AG09319 (cell line): Measurements from ENCODE around the gene RASGRF1.
"Not testable (repeated sequence)": the region's sequence is repeated elsewhere in the genome, so short reads cannot be mapped to it uniquely, and the experiment has no call there.

Source experiments
- DNase-seq: peaks from one replicate; pipeline ENCODE4 v3.0.0-alpha.2; 2010; ENCODE audit warnings: low read depth; ENCODE audit errors: extremely low read depth
- TF ChIP-seq, protein P1 (sequence below): IDR thresholded peaks from 2 replicates; pipeline ENCODE4 v1.5.1; 2011; ENCODE audit warnings: low read depth, mild to moderate bottlenecking, inconsistent platforms, low read length, moderate library complexity

RASGRF1 gene

DNA sequence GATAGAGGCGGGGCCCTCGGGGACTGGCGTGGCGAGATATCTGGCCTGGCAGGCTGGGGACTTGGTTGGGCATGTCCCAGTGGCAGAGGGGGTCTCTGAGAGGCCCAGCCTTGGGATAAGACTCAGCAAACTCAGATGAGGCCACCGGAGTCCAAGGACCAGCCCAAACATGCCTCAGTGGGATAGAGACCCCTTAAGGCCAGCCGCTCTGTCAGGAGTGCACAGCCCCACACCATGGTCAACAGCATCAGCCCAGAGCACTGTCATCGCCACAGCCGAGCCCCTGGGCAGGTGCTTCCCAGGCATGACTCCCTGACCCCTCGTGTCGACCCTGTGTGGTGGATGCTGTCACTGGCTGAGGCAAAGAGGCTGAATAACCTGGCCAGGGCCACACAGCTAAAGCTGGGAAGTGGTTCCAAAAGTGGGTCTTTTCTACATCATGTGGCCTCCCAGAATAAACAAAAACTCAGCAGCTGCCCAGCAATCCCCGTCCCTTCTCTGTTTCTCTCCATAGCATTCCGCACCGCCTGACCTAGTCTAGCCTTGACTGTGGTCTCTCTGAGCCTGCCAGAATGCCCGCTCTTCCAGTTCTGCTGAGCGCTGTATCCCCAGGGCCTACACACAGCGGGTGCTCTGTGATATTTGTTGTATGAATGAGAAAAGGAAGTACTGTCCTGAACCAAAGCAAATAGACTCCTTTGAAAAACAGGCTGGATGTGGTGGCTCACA, 160.9 kb downstream of the RASGRF1 start:
- TF ChIP-seq, protein P1, sequence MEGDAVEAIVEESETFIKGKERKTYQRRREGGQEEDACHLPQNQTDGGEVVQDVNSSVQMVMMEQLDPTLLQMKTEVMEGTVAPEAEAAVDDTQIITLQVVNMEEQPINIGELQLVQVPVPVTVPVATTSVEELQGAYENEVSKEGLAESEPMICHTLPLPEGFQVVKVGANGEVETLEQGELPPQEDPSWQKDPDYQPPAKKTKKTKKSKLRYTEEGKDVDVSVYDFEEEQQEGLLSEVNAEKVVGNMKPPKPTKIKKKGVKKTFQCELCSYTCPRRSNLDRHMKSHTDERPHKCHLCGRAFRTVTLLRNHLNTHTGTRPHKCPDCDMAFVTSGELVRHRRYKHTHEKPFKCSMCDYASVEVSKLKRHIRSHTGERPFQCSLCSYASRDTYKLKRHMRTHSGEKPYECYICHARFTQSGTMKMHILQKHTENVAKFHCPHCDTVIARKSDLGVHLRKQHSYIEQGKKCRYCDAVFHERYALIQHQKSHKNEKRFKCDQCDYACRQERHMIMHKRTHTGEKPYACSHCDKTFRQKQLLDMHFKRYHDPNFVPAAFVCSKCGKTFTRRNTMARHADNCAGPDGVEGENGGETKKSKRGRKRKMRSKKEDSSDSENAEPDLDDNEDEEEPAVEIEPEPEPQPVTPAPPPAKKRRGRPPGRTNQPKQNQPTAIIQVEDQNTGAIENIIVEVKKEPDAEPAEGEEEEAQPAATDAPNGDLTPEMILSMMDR, result no peak
- no peak for DNase-seq

DNA sequence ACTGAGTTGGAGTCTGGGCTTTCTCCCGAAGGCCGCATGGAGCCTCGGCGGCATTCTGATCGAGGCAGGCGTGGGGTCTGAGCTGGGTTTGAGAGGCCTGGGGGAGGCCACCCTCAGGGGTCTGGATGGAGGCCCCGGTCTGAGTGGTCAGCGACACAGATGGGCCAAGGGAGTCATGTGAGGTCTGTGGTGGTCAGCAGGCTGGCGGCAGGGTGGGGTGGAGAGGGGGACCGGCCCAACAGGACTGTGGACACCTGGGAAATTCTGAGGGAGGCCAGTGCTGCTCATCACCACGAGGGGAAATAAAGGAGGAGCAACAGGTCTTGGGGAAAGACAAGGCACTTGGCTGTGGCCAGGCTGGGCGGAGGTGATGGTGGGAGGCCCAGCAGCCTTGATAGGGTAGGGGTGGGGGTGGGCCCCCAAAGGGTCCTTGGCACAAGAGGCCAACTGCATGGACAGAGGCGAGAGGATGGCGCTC, 161.9 kb downstream of the RASGRF1 start:
- TF ChIP-seq, protein P1, result no peak
- DNase-seq, result no peak

DNA sequence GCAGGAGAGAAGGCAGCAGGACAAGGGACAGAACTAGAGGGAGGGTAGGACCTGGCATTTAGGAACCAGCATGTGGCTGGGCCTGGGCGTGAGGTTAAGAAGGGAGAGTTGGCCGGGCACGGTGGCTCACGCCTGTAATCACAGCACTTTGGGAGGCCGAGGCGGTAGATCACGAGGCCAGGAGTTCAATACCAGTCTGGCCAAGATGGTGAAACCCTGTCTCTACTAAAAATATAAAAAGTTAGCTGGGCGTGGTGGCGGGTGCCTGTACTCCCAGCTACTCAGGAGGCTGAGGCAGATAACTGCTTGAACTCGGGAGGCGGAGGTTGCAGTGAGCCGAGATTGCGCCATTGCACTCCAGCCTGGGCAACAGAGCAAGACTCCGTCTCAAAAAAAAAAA, 162.4 kb downstream of the RASGRF1 start:
- not testable (repeated sequence) for DNase-seq

DNA sequence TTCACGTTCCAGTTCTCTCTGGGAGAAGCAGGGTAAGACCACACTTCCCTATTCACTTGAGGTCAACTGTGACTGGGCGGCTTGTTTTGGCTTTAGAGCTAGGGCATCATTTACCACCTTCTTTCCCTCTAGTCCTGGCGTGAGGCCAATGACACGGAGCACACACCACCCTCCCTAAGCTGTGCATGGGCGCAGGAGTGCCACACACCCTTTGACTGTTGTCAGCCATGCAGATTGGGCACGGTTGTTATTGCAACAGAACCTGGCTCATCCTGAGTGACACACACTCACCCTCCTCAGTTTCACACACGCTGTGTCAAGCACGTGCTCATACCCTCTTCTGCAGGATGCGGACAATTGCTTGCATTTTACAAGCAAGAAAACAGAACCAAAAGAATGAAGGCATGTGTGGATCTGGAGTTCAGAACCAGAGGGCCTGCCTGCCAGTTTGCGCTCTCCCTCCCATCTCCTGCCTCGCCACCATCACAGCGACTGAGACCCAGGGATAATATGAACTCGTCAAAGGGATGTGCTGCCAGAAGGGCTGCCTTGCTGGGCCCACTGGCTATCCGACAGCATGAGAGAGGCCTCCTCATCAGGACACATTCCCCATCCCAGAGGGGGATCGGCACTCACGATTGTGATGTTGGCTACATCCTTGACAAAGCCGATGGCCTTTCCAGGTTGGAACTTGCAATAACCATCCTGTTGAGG, 163.3 kb downstream of the RASGRF1 start:
- TF ChIP-seq, protein P1, result no peak
- DNase-seq, result no peak

DNA sequence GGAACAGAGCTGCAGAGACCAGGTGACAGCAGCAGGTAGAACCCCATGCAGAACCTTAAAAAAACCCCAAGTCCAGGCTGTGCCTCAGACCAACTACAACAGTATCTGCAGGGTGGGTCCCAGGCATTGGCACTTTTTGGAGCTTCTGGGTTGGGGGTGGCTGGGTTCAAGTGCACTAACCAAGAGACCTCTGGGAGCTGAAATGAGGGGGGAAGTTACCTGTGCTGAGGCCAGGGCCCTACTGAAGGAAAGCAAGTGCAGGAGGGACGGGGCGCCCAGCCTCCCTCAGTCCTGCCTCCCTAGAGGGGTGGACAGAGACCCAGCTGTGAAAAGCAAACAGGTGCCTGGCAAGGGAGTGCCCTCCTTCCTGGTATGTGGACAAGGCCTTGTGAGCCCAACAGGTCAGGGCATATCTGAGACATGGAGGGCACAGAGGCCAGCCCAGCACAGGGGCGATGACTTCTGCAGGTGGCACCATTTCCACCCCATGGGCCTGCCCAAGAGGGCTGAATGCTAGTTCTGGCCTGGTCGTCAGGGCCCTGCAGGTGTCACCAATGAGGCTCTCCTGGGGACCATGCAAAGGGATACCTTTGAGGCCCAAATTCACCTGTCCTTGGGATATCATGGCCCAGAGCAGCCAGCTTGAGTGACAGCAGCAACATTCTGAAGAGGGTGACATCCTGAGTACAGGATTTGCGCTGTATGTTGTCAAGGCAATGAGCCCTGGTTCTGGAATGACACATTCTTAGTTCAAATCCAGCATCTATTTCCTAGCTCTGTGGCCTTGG, 164.4 kb downstream of the RASGRF1 start:
- no peak for DNase-seq
- TF ChIP-seq, protein P1, result no peak

DNA sequence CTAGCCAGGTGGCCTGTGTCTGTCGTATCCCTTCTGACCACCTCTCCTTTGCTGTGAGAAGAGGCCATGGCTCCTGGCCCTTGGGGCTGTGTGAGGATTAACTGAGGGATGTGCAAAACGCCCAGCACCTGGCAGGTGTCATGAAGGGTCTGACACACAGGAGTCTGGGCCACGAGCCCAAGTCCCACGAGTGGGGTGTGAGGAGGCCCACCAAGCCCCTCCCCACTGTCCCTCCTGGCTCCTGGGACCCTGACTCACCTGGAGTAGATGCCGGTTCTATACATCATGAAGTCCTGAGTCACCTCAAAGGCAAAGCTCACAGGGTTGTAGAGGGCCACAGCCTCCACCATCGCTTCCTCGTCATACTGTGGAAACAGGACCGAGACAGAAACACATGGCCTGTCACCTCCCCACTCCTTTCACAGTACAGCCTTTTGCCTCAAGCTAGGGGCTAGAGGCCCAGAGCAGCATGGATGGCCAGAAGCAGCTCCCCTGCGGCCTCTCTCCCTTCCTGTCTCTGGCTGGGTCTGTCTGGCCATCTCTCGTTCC, 165.4 kb downstream of the RASGRF1 start:
- TF ChIP-seq, protein P1, result no peak
- no peak for DNase-seq

DNA sequence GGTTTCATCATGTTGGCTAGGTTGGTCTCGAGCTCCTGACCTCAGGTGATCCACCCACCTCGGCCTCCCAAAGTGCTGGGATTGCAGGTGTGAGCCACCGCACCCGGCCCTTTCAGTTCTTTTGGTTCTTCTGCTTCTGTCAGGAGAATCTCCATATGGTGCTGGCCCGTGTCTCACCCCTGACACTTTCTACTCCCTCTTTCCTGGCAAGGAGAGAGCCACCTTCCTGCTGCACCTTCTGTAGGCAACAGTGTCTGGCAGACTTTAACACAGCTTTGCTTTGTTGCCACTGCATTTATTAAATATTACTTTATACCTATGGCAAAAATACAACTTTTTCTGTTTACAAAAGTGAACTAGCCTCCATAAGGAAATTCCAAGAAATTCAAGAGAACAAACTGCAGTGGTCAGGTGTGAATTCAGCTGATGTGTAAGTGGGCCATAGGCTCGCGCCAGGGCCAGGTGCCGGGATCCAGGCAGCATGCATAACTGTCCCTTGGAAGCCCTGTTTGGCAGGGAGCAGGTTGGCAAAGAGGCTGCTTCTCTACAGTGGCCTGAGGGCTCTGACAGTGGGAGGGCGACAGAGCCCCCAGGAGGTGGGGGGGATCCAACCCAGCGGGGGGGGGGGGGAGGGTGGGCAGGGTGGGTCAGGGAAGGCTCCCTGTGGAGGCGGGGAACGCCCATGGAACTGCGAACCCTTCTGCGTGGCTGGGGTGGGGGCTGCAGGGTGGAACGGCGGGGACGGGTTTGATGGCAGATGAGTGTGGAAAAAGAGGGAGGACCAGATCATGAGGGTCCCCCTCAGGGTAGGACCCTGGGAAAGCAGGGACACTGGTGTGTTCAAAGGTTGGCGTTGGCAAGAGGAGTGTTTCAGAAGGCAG, 166.9 kb downstream of the RASGRF1 start:
- DNase-seq, result no peak
- TF ChIP-seq, protein P1, result no peak
